SH-SY5Y (cell line): ENCODE data around the gene KMT2B.

Source experiments
- GATA2 ChIP-seq: IDR thresholded peaks from 2 replicates; pipeline ENCODE4 v1.6.1; 2011; ENCODE audit warnings: mild to moderate bottlenecking, low read depth, low read length
- GATA3 ChIP-seq: IDR thresholded peaks from 2 replicates; pipeline ENCODE4 v1.6.1; 2011; ENCODE audit warnings: low read depth, mild to moderate bottlenecking, low read length, moderate library complexity

GRCh38 chr19:35757749-35758608, 40.2 kb downstream of the KMT2B start, which contains the start of gene PROSER3:
- TF ChIP-seq GATA2 (no peak), GATA3 (no peak)
